Kidney (tissue), 14 donors: ENCODE data around the gene C1QTNF6. TPM values are rescaled to one million over a fixed set of nuclear protein-coding genes. Genes with fewer than 3 reads are reported as not detected.
A peak's percentile ranks its signal among the peaks of the same experiment; 100 is the strongest.

Experiments used
- DNase-seq, 5 donors: peaks; one replicate each; pipeline ENCODE4 v3.0.0-alpha.2; 2013 to 2020
- FAIRE-seq: peaks from 2 replicates; lab custom pipeline; 2012; peaks lifted over from hg19 to GRCh38; lab: Jason Lieb, UNC
- H3K27ac ChIP-seq, 2 donors: one replicate each; pipeline ENCODE4 v1.7.0; 2013; ENCODE audit warnings: low read depth in 2 of 2, low read length in 2 of 2, inconsistent platforms in 1 of 2
- H3K27me3 ChIP-seq: one replicate; pipeline ENCODE4 v1.7.1; 2013; ENCODE audit warnings: low read length, inconsistent platforms; ENCODE audit not compliant: control insufficient read depth, insufficient read depth
- H3K36me3 ChIP-seq, 3 donors: one replicate each; pipeline versions ENCODE4 v1.7.0 to v1.7.1; 2013; ENCODE audit warnings: low read length in 3 of 3, control low read depth in 1 of 3, inconsistent platforms in 1 of 3; ENCODE audit not compliant: insufficient read depth in 3 of 3, control insufficient read depth in 2 of 3
- H3K4me1 ChIP-seq, 3 donors: one replicate each; pipeline versions ENCODE4 v1.7.0 to v1.7.1; 2013; ENCODE audit warnings: low read length in 3 of 3, inconsistent platforms in 1 of 3, low read depth in 1 of 3; ENCODE audit not compliant: control insufficient read depth in 2 of 3, insufficient read depth in 2 of 3
- H3K4me3 ChIP-seq, 3 donors: one replicate each; pipeline versions ENCODE4 v1.7.0 to v1.8.1; 2013; ENCODE audit warnings: low read length in 3 of 3, control low read depth in 1 of 3, inconsistent platforms in 1 of 3
- H3K9ac ChIP-seq, 3 donors: one replicate each; pipeline versions ENCODE4 v1.7.0 to v1.7.1; 2013; ENCODE audit warnings: low read length in 3 of 3, control low read depth in 1 of 3, inconsistent platforms in 1 of 3
- H3K9me3 ChIP-seq, 3 donors: one replicate each; pipeline versions ENCODE4 v1.7.0 to v1.7.1; 2013; ENCODE audit warnings: low read length in 3 of 3, control low read depth in 1 of 3, inconsistent platforms in 1 of 3; ENCODE audit not compliant: control insufficient read depth in 2 of 3, insufficient read depth in 1 of 3
- CTCF ChIP-seq: IDR thresholded peaks from 3 replicates; pipeline ENCODE4 v1.5.1; 2012; ENCODE audit warnings: mild to moderate bottlenecking, moderate library complexity, borderline replicate concordance; ENCODE audit not compliant: insufficient read depth; ENCODE audit errors: extremely low read depth
- intact Hi-C: fragments of 100-400 bp; cut with DNase I; formaldehyde crosslinking; loops from one replicate; pipeline ENCODE4 v1.11.1; 2022
- polyA plus RNA-seq: library from polyadenylated mRNA; stranded (reverse); fragments of 350-450 nt; fragmentation: Illumina TruSeq; extraction: RNeasy Lipid Tissue Mini Kit (QIAGEN cat#74804); gene quantifications from one replicate; pipeline ENCODE4 v1.2.3, GENCODE V29; 2014; ENCODE audit warnings: low read depth, low replicate concordance; ENCODE audit not compliant: insufficient read depth
- total RNA-seq: library from RNA; stranded (reverse); fragmentation: NEBNext Ultra II Directional; extraction: Animal tissue kit (Norgen Biotek cat#: 25700); gene quantifications from one replicate; pipeline ENCODE4 v1.2.1, GENCODE V29; 2021
- donor health status: control.
- donor health status: control.
- donor health status: control.
- donor health status: control.
- donor health status: control.
- donor health status: DM: yes; HTN: yes; CAD: no.
- donor health status: Normal renal cell carcinoma (clear cell type).

The C1QTNF6 gene
- total and polyA plus RNA-seq, 2 donors from 2014 or later: 3.2 to 8.0 TPM

- FAIRE-seq (no peak), DNase-seq (no peak)
- no peak overlapping the region for H3K27ac ChIP-seq
These were observed 30.8 kb upstream of the C1QTNF6 start for GRCh38 chr22:37218771-37219411.

GRCh38 chr22:37218399-37218770 is 30.3 kb upstream of the C1QTNF6 start:
- Histone ChIP-seq H3K9me3 (no peaks in the 10 kb centered on the region), H3K27ac (no peak overlapping the region), H3K9ac (no peak overlapping the region), H3K27me3 (no peaks in the 10 kb centered on the region), H3K4me1 (no peaks in the 10 kb centered on the region), H3K4me3 (no peak overlapping the region), H3K36me3 (no peaks in the 10 kb centered on the region)
- no peak for TF ChIP-seq CTCF
- FAIRE-seq (no peak), DNase-seq (no peak)
- intact Hi-C loops: no loop called here

More at GRCh38 chr22:37218771-37219411, 30.8 kb upstream of the C1QTNF6 start:
- TF ChIP-seq CTCF: no peak
- Histone ChIP-seq H3K36me3 (no peaks in the 10 kb centered on the region), H3K4me1 (no peaks in the 10 kb centered on the region), H3K9me3 (no peaks in the 10 kb centered on the region), H3K9ac (no peak overlapping the region), H3K27me3 (no peaks in the 10 kb centered on the region), H3K4me3 (no peak overlapping the region)
- intact Hi-C loops: no loop called here

- H3K9me3 ChIP-seq: no peaks in the 10 kb centered on the region
- no peaks in the 10 kb centered on the region for H3K4me1 ChIP-seq
- H3K27ac ChIP-seq: no peak overlapping the region
- DNase-seq (no peak), FAIRE-seq (no peak)
- H3K9ac ChIP-seq: no peak overlapping the region
- TF ChIP-seq CTCF: no peak
- H3K4me3 ChIP-seq: no peak overlapping the region
- H3K27me3 ChIP-seq: no peaks in the 10 kb centered on the region
- intact Hi-C loops: no loop called here
- H3K36me3 ChIP-seq: no peaks in the 10 kb centered on the region
These were observed 27.8 kb upstream of the C1QTNF6 start for GRCh38 chr22:37215890-37216289.

GRCh38 chr22:37214731-37215030 is 26.6 kb upstream of the C1QTNF6 start:
- no peak for TF ChIP-seq CTCF
- H3K27ac ChIP-seq: no peak overlapping the region
- H3K4me3 ChIP-seq: no peak overlapping the region
- H3K27me3 ChIP-seq: no peaks in the 10 kb centered on the region
- H3K36me3 ChIP-seq: no peaks in the 10 kb centered on the region
- FAIRE-seq: no peak
- intact Hi-C loops: no loop called here
- no peaks in the 10 kb centered on the region for H3K9me3 ChIP-seq
- no peaks in the 10 kb centered on the region for H3K4me1 ChIP-seq
- H3K9ac ChIP-seq: no peak overlapping the region
- peak in 1 of 5 donors; percentile 65 for DNase-seq
